Panc1 (cell line): ENCODE results near the gene APRT. TPM values are rescaled to one million over a fixed set of nuclear protein-coding genes. Genes with fewer than 3 reads are reported as not detected.

Source experiments
- ATAC-seq: fragments of 200-7000 bp; cut with Tn5 transposase; 2 replicates; pipeline ENCODE4 v1.9.1; 2020; ENCODE audit warnings: mild to moderate bottlenecking, moderate library complexity
- BruUV-seq: library from RNA; stranded (reverse); fragments of 400-500 nt; replicated peaks from 2 replicates; lab custom pipeline; 2021; lab: Mats Ljungman, UMichigan
- CTCF ChIA-PET: fragments of 300-600 bp; sonication (Branson Sonifier 250); formaldehyde crosslinking; loops from one replicate; lab custom pipeline; 2022; ENCODE audit warnings: antibody characterized with exemption; lab: Charles Lee
- POLR2A ChIA-PET: fragments of 300-600 bp; sonication (Branson Sonifier 250); formaldehyde crosslinking; loops from one replicate; lab custom pipeline; 2022; ENCODE audit warnings: antibody characterized with exemption; lab: Charles Lee
- DNase-seq: peaks from one replicate; pipeline ENCODE4 v3.0.0-alpha.2; 2010; ENCODE audit warnings: low read depth, low spot score
- H3K27ac ChIP-seq: 2 replicates; pipeline ENCODE4 v1.5.1; 2011; ENCODE audit warnings: mild to moderate bottlenecking, low read length, inconsistent platforms
- H3K27me3 ChIP-seq: fragments of 200-500 bp; sonication (Bioruptor generic); 2 replicates; pipeline ENCODE4 v1.6.0; 2014; ENCODE audit warnings: low read length, inconsistent platforms; ENCODE audit not compliant: control insufficient read depth, insufficient read depth
- H3K36me3 ChIP-seq: fragments of 200-500 bp; sonication (Bioruptor generic); 2 replicates; pipeline ENCODE4 v1.5.1; 2014; ENCODE audit warnings: inconsistent platforms, mild to moderate bottlenecking, low read length, moderate library complexity; ENCODE audit not compliant: control insufficient read depth, insufficient read depth
- H3K4me1 ChIP-seq: 2 replicates; pipeline ENCODE4 v1.5.1; 2011; ENCODE audit warnings: inconsistent platforms, mild to moderate bottlenecking, low read length, moderate library complexity; ENCODE audit not compliant: control insufficient read depth, insufficient read depth
- H3K4me3 ChIP-seq, 2 experiments: 2 replicates each; pipeline ENCODE4 v1.5.1; 2011 to 2012; ENCODE audit warnings: low read depth in 2 of 2, low read length in 2 of 2, mild to moderate bottlenecking in 2 of 2, inconsistent platforms in 1 of 2, moderate library complexity in 1 of 2
- H3K9me3 ChIP-seq: fragments of 200-500 bp; sonication (Bioruptor generic); 2 replicates; pipeline ENCODE4 v1.5.1; 2014; ENCODE audit warnings: low read depth, mild to moderate bottlenecking, inconsistent platforms, low read length, moderate library complexity; ENCODE audit not compliant: control insufficient read depth, insufficient read depth
- CTCF ChIP-seq: fragments of 450-650 bp; IDR thresholded peaks from 2 replicates; pipeline ENCODE4 v1.5.1; 2017; ENCODE audit warnings: mild to moderate bottlenecking
- POLR2AphosphoS5 ChIP-seq: IDR thresholded peaks from 2 replicates; pipeline ENCODE4 v1.6.1; 2012; ENCODE audit warnings: mild to moderate bottlenecking, low read depth, low read length, moderate library complexity
- REST ChIP-seq, 2 experiments: IDR thresholded peaks; 2 replicates each; pipeline ENCODE4 v1.6.1; 2011 to 2012; ENCODE audit warnings: low read depth in 2 of 2, control low read depth in 1 of 2, low read length in 1 of 2, mild to moderate bottlenecking in 1 of 2, moderate library complexity in 1 of 2; ENCODE audit not compliant: insufficient read depth in 1 of 2
- SIN3A ChIP-seq: IDR thresholded peaks from 2 replicates; pipeline ENCODE4 v1.6.1; 2012; ENCODE audit warnings: low read depth, mild to moderate bottlenecking, low read length, moderate library complexity, borderline replicate concordance; ENCODE audit not compliant: insufficient read depth
- TCF7L2 ChIP-seq: IDR thresholded peaks from 2 replicates; pipeline ENCODE4 v1.6.1; 2011; ENCODE audit warnings: mild to moderate bottlenecking, low read depth, low read length, inconsistent platforms
- in situ Hi-C: cut with HindIII; loops from 2 replicates; pipeline ENCODE4 v1.10.0; 2016; ENCODE audit warnings: low sequenced_read_pairs, low pct_unique_long_range_greater_than_20kb
- intact Hi-C: fragments of 100-400 bp; cut with micrococcal nuclease; formaldehyde crosslinking; loops from one replicate; pipeline ENCODE4 v1.10.0; 2022; ENCODE audit not compliant: unreplicated experiment
- total RNA-seq: library from RNA; stranded (reverse); gene quantifications from one replicate; pipeline ENCODE4 v1.2.1, GENCODE V29; 2021; ENCODE audit not compliant: unreplicated experiment

Gene APRT
- total RNA-seq, 1 experiment from 2014 or later = 231 TPM

GRCh38 chr16:88805887-88806393 is 5.8 kb downstream of the APRT start:
- in situ Hi-C loops (no loop called here), intact Hi-C loops (no loop called here)
- H3K27ac ChIP-seq = no peak overlapping the region; the same call in 1 of the 2 replicates
- CTCF ChIA-PET = no interaction called here
- TF ChIP-seq REST (IDR thresholded peaks at IDR 0.05; ENCODE audit: insufficient read depth in 1 of 2, low read depth in 2 of 2, low read length in 1 of 2) (no peak), SIN3A (no peak), TCF7L2 (no peak), CTCF (no peak), POLR2AphosphoS5 (no peak)
- BruUV-seq = no TSS peak
- no peaks in the 10 kb centered on the region for H3K27me3 ChIP-seq
- POLR2A ChIA-PET = interaction anchor here (0.6 kb wide), 1 partner anchor 59 kb away, joined by 3 read pairs; no protein-coding TSS in a partner anchor
- H3K4me3 ChIP-seq = no peak overlapping the region
- H3K36me3 ChIP-seq = peaks cover 6% of the 10 kb centered on the region; the same call in 1 of the 2 replicates
- H3K4me1 ChIP-seq = peaks cover 21% of the 10 kb centered on the region
- ATAC-seq (no peak), DNase-seq (no peak)
- no peaks in the 10 kb centered on the region for H3K9me3 ChIP-seq

- TF ChIP-seq POLR2AphosphoS5 (no peak), CTCF (no peak), SIN3A (no peak), TCF7L2 (no peak), REST (IDR thresholded peaks at IDR 0.05; ENCODE audit: insufficient read depth in 1 of 2, low read depth in 2 of 2, low read length in 1 of 2) (no peak)
- CTCF ChIA-PET = no interaction called here
- no peak for ATAC-seq
- DNase-seq = no peak
- Histone ChIP-seq H3K27me3 (no peaks in the 10 kb centered on the region), H3K4me3 (peak overlapping the region in 1 of 2 experiments; percentile 58; a peak in 2 of 4 replicates), H3K4me1 (peaks cover 17% of the 10 kb centered on the region), H3K9me3 (no peaks in the 10 kb centered on the region), H3K36me3 (peaks cover 4% of the 10 kb centered on the region; the same call in 1 of the 2 replicates), H3K27ac (peak overlapping the region; percentile 81; the same call in 1 of the 2 replicates)
- in situ Hi-C loops (no loop called here), intact Hi-C loops (no loop called here)
- POLR2A ChIA-PET = no interaction called here
- BruUV-seq = no TSS peak
Measured at GRCh38 chr16:88805340-88805715, 6.4 kb downstream of the APRT start.
